Dedifferentiated amniotic fluid mesenchymal stem cell (primary cell): ENCODE data around the gene ACVR1B.

Experiments
- DNase-seq: peaks from one replicate; pipeline ENCODE4 v3.0.0-alpha.2; 2016; ENCODE audit errors: extremely low spot score

ACVR1B gene

GRCh38 chr12:51917041-51917590 lies 34.4 kb upstream of the ACVR1B start:
- no peak for DNase-seq

GRCh38 chr12:51917746-51918453 lies 33.6 kb upstream of the ACVR1B start:
- no peak for DNase-seq

- no peak for DNase-seq
Measured at GRCh38 chr12:51920046-51920445, 31.5 kb upstream of the ACVR1B start.

GRCh38 chr12:51921017-51921725 lies 30.3 kb upstream of the ACVR1B start:
- DNase-seq: no peak

GRCh38 chr12:51922146-51922545 lies 29.4 kb upstream of the ACVR1B start:
- DNase-seq: no peak

- DNase-seq: peak; percentile 29
Measured at GRCh38 chr12:51922762-51923505, 28.6 kb upstream of the ACVR1B start.

GRCh38 chr12:51923506-51924365 lies 27.8 kb upstream of the ACVR1B start:
- DNase-seq: no peak

GRCh38 chr12:51924551-51925319 lies 26.8 kb upstream of the ACVR1B start:
- DNase-seq: no peak

GRCh38 chr12:51925346-51926063 lies 26.0 kb upstream of the ACVR1B start:
- DNase-seq: no peak

- no peak for DNase-seq
Measured at GRCh38 chr12:51926064-51926632, 25.4 kb upstream of the ACVR1B start.

GRCh38 chr12:51926718-51927117 lies 24.8 kb upstream of the ACVR1B start:
- DNase-seq: no peak

- no peak for DNase-seq
Measured at GRCh38 chr12:51932218-51933076, 19.1 kb upstream of the ACVR1B start.

GRCh38 chr12:51934080-51934479 lies 17.4 kb upstream of the ACVR1B start:
- no peak for DNase-seq

GRCh38 chr12:51937926-51938325 lies 13.6 kb upstream of the ACVR1B start:
- DNase-seq: no peak

- DNase-seq: no peak
Measured at GRCh38 chr12:51938726-51939125, 12.8 kb upstream of the ACVR1B start.

GRCh38 chr12:51941011-51941581 lies 10.4 kb upstream of the ACVR1B start:
- DNase-seq: no peak

GRCh38 chr12:51941604-51942003 lies 9.9 kb upstream of the ACVR1B start:
- no peak for DNase-seq

- no peak for DNase-seq
Measured at GRCh38 chr12:51942056-51942455, 9.4 kb upstream of the ACVR1B start.
